ENCODE results near the gene HDGFL2.

HDGFL2 gene

DNA sequence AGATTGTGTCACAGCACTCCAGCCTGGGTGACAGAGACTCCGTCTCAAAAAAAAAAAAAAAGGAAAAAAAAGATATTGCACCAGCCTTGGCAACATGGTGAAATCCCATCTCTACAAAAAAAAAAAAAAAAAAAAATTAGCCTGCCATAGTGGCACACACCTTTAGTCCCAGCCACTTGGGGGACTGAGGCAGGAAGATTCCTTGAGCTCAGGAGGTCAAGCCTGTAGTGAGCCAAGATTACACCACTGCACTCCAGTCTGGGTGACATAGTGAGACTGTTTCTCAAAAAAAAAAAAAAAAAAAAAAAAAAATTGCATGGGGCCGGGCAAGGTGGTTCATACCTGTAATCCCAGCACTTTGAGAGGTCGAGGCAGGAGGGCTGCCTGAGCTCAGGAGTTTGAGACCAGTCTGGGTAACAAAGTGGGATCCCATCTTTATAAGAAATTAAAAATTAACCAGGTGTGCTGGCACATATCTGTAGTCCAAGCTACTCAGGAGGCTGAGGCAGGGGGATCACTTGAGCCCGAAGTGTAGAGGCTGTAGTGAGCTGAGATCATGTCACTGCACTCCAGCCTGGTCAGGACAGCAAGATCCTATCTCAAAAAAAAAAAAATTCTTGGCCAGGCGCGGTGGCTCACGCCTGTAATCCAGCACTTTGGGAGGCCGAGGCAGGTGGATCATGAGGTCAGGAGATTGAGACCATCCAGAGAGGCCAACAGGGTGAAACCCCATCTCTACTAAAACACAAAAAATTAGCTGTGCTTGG is 7.1 kb upstream of the HDGFL2 start:
- no peak for DNase-seq (ENCODE audit: low read depth in 3 of 3)

DNA sequence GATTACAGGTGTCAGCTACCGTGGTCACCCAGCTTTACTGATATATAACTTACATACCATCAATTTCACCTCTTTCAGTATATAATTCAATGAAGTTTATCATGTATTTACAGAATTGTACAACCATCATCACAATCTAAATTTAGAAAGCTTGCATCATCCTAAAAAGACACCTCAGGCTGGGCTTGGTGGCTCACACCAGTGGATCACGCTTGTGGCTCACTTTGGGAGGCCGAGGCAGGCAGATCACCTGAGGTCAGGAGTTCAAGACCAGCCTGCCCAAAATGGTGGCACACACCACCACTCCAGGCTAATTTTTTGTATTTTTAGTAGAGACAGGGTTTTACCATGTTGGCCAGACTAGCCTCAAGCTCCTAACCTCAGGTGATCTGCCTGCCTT is 4.3 kb upstream of the HDGFL2 start:
- DNase-seq (ENCODE audit: low read depth in 3 of 3) = no peak

DNA sequence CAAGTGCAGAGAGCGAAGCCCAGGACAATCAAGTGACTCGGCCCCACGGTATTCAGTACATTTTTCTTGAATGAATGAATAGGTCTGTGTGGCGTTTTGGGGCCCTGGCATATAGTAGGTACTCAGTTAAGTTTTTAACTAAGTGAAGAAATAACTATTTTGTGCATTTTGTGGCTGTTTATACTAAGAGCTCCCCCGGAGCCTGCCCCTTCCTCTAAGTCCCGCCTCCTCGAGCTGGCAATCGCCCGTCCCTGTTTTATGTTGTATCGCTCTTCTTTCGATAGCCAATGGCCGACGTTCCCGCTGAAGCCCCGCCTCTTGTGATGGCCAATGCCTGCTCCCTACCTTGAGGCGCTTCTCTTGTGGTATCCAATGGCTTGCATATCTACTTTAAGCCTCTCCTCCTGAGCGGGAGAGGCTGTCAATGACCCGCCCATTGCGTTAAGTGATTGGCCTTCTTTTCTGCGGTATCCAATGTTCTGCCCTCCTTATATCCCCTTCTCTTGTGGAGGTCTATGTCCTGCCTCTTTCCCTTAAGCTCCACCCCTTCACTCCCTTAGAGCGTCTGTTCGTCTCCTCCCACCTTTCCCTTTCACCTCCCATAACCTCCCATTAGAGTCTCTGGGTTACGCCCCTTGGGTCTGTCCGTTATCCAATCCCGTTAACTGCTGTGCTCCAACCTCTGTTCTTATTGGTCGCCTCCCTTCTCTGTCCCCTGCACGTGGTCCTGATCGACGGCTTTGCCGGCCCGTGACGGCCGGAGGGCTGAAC is 509 bp upstream of the HDGFL2 start:
- DNase-seq (ENCODE audit: low read depth in 3 of 3) = peak; percentile 81 to 95 (median 94)

DNA sequence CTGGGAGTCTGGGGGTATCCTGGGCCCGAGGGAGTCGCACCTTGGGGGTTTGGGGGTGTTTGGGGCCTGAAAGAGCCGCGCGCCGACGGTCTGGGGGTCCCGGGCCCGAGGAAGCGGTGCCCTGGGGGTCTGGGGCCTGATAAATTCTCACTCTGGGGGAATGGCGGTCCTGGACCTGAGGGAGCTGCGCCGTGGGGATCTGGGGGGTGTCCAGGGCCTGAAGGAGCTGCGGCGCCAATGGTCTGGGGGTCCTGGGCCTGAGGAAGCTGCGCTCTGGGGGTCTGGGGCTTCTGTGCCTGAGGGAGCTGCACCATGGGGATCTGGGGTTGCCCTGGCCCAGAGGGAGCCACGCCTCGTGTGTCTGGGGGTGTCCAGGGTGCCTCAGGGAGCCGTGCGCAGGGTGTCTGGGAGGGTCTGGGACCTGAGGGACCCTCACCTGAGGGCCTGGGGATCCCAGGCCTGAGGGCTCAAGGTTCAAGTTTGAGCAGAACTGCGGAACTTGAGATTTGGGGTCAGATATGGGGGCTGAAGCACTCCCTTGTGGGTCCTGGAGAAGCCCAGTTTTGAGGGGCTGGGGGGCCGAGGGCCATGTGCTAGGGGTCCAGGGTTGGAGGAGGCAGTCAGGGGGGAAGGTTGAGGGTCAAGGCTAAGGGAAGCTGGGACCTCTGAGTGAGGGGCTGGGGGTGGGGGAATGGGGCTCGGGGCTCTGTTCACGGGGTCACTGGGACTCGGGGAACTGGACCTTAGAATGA is 1.1 kb downstream of the HDGFL2 start:
- no peak for DNase-seq (ENCODE audit: low read depth in 3 of 3)

DNA sequence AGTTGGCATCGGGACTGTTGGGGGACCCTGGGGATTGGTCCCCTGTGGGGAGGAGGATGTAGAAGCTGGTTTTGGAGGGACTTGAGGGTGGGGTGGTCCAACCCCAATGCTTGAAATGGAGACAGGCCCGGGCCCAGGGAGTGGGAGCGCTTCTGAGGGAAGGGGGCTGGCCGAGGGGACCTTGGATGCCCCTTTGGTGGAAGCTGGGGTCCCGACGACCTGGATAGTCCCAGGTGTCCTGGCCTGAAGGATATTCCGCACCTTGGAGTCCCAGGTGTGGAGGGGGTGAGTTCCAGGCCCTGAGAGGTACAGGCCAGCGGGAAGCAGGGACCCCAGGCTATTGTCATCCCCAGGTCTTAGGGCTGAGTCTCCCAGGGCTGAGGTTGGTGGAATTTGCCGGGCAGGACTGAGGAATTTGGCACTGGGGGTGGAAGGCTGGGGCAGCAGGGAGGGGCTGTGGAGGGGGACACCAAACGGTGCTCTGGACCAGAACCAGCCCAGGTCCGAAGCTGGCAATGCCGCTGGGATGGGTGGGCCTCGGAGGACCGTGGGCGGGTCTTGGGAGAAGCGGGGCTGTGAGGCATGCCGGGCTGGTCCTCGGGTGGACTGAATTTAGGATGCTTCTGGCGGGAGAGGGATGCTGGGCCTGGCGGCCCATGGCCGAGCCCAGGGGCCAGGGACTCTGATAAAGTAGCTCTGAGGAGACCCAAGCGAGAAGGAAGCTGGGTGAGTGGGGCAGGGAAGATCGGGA is 1.8 kb downstream of the HDGFL2 start:
- no peak for DNase-seq (ENCODE audit: low read depth in 3 of 3)

DNA sequence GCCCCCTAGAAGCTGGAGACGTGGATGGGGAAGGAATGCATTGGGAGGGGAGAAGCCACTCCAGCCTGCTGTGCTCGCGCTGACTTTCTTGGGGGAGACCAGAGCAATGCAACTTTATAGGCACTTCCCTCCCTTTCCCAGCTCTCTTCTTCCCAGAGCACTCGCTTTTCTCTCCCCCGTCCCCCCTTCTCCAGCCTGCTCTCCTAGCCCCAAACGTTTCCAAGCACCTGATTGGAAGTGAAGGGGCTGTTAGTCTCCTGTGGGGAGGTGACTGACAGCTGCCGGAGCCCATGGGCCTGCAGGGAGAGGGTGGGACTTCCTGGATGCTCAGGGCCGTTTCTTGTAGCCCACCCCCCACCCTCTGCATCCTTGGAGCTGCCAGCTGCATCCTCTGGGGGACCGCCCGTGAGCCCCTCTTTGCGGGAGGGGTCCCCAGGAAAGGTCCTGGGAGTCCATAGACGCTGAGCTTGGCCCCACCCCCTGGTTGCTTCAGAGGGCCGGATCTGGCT is 2.5 kb downstream of the HDGFL2 start:
- no peak for DNase-seq (ENCODE audit: low read depth in 3 of 3)

DNA sequence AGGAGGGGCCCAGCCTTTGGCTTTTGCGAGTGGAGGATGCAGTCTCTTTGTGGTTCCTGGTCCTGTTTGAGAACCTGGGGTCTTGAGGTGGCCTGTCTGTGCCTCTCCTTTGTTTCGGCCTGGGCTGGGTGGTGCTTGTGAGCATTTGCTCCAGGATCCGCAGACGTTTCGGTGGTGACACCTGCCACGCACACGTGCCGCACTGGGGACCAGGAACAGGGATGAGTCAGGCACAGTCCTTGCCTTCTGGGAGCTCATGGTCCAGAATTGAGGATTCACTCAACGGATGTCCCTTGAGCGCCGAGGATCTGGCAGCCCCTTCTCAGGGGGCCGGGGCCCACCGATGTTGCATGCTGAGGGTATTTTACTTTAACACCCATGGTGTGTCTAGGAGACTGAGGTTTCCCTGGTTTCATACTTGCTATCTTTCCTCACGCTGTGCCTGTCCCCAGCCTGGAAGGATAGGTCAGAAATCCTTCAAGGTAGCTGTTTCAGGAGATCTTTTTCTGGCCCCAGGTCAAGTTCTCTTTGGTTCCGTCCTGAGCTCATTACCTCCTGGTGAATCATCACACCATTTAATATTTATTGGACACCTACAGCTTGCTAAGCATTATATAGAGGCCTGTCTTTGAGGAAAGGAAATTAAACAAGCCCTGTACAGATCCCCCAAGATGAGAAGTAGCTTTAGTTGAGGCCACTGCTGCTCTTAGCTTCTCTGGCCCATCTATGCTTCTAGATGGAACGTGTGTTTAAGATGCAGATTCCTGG is 5.1 kb downstream of the HDGFL2 start:
- DNase-seq (ENCODE audit: low read depth in 3 of 3) = no peak

DNA sequence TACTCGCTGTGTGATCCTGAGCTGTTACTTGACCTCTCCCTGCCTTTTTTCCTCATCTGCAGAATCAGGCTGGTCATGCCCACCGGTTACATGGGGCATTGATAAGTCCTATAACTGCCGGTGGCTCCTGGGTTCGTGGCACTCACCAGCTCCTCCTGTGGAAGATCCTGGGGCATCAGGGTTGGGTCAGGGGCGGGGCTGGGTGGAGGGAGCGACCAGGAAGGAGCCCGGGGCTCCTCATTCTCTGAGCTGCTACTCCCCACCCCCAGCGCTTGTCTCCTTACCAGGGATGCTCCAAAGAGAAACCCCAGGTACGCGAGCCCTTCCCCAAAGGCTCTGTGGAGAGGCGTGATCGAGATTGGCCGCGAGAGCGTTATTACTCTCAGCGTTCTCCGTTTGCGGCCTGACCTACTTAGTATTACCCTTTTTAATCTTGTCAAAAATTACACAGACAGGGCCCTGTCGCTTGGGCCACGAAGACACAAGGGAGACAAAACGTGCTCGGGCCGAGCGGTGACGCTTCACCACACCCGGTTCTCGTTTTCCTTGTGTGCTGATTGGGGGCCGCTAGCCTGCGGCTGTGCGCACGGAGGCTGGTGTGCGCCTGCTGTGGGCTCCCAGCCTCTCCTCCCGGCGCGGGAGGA is 10.7 kb downstream of the HDGFL2 start:
- no peak for DNase-seq (ENCODE audit: low read depth in 3 of 3)

DNA sequence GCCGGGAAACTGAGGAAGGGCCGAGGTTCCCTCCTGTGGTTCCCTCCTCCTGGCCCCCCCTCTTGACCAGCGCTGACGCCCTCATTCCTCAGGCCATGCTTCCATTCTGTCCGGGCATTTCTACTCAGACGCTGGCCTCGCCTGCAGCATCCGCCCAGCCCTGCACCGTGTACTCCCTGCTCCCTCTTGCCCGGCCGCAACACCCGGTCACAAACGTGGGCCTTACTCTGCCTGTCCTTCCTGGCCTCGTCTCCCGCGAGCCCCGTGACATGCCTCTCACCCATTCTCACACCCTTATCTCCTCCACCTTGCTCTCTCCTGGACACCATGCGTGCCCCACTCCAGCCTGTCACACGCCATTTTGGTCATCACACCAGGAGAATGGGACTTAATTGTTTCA is 11.3 kb downstream of the HDGFL2 start:
- no peak for DNase-seq (ENCODE audit: low read depth in 3 of 3)

DNA sequence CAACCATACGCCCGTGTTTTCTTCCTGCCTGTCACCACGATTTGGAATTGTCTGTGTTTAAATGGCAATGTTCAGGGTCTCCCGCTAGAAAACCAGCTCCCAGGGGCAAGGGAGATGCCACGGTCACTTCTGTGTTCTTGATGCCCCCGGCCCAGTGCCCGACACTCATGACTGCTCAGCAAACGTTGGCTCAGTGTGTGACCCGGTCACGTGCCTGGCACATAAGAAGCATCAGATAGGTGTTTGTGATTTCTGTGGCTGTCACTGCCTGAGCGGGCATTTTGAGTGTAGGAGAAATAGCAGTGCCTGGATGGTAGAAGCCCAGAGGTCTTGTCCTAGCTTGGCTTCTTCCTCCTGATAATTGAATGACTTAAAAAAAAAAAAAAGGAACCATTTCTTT is 15.5 kb downstream of the HDGFL2 start:
- DNase-seq (ENCODE audit: low read depth in 3 of 3) = no peak

DNA sequence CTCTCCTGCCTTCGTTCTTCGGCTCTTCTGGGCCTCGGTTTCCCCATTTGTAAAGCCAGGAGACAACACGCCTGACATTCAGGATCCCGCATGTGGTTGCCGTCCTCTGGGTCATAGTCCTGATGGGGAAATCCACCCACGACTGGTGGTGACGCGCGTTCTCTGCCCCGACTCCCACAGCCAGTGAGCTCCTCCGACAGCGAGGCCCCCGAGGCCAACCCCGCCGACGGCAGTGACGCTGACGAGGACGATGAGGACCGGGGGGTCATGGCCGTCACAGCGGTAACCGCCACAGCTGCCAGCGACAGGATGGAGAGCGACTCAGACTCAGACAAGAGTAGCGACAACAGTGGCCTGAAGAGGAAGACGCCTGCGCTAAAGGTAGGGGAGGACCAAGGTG is 16.4 kb downstream of the HDGFL2 start:
- no peak for DNase-seq (ENCODE audit: low read depth in 3 of 3)

DNA sequence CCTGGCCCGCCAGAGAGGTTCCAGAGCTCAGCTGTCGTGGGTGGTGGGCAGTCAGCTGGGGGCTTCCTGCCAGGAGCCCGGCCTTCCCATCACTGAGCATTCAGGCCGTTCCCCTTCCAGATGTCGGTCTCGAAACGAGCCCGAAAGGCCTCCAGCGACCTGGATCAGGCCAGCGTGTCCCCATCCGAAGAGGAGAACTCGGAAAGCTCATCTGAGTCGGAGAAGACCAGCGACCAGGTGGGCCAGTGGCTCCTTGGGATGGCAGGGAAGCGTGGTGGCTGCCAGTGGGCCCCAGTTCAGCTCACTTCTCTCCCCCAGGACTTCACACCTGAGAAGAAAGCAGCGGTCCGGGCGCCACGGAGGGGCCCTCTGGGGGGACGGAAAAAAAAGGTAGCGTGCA is 19.3 kb downstream of the HDGFL2 start:
- DNase-seq (ENCODE audit: low read depth in 3 of 3) = no peak

DNA sequence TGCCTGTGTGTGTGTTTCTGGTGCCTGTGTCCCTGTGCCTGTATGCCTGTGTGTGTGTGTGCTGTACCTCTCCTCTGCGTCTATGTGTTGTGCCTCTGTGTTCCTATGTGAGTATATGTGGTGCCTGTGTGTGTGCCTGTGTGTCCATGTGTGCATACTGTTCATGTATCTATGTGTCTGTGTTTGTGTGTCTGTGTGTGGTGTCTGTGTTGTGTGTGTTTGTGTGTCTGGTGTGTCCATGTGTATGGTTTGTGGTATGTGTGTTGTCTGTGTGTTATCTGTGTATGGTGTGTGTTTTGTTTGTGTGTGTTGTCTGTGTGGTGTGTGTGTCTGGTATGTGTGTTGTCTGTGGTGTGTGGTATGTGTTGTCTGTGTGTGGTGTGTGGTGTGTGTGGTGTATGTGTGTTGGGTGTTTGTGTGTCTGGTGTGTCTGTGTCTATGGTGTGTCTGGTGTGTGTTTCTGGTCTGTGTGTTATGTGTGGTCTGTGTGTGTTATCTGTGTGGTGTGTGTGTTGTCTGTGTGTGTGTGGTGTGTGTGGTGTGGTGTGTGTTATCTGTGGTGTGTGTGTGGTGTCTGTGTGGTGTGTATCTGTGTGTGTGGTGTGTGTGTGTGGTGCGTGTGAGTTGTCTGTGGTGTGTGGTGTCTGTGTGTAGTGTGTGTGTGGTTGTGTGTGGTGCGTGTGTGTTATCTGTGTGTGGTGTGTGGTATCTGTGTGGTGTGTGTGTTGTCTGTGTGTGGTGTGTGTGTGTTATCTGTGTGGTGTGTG is 20.4 kb downstream of the HDGFL2 start:
- no peak for DNase-seq (ENCODE audit: low read depth in 3 of 3)

DNA sequence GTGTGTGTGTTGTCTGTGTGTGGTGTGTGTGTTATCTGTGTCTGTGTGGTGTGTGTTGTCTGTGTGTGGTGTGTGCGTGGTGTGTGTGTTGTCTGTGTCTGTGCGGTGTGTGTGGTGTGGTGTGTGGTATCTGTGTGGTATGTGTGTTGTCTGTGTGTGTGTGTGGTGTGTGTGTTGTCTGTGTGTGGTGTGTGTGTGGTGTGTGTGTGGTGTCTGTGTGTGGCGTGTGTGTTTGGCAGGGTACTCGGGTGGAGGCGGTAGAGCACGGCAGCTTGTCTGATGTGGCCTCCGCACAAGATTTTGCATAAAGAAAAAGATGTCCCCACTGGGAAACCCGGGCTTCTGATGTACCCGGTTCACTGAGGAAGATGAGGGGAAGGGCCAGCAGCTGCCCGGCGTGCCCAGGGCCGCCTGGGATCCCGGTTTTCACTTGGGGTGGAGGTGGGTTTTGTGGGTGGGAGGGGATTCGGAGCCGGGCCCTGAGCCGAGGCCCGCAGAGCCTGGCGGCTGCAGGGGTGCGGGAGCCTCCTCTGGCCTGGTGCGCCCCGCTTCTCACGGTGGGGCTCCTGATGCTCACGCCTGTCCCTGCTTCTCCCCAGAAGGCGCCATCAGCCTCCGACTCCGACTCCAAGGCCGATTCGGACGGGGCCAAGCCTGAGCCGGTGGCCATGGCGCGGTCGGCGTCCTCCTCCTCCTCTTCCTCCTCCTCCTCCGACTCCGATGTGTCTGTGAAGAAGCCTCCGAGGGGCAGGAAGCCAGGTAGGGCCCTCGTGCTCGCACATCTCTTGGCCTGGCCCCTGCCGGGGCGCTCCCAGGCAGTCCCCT is 21.2 kb downstream of the HDGFL2 start:
- DNase-seq (ENCODE audit: low read depth in 3 of 3) = no peak

DNA sequence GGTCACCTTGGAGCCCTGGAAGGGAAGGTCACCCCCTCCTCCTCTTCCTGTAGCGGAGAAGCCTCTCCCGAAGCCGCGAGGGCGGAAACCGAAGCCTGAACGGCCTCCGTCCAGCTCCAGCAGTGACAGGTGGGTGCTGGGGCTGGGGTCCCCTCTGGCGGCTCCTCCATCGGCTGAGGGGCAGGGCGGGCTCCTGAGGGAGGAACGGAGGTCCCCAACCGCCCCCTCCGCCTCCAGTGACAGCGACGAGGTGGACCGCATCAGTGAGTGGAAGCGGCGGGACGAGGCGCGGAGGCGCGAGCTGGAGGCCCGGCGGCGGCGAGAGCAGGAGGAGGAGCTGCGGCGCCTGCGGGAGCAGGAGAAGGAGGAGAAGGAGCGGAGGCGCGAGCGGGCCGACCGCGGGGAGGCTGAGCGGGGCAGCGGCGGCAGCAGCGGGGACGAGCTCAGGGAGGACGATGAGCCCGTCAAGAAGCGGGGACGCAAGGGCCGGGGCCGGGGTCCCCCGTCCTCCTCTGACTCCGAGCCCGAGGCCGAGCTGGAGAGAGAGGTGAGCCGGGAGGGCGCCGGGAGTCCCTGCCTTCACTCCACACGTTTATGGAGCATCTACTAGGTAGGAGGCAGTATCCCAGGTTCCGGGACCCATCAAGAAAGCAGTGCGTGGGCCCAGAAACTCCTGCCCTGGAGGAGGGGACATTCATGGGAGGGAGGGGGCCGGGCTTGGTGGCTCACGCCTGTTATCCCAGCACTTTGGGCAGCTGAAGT is 22.0 kb downstream of the HDGFL2 start:
- DNase-seq (ENCODE audit: low read depth in 3 of 3) = no peak

DNA sequence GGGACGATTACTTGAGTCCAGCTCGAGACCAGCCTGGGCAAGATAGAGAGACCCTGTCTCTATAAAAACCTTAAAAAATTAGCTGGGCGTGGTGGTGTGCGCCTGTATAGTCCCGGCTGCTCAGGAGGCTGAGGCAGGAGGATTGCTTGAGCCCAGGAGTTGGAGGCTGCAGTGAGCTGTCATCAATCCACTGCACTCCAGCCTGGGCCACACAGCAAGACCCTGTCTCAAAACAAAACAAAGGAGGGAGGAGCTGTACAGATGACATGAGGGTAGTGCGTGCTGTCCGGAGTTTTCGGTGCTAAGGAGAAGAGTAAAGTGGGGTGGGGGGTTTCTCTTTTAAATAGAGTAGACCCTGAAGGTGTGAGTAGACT is 22.6 kb downstream of the HDGFL2 start:
- no peak for DNase-seq (ENCODE audit: low read depth in 3 of 3)

DNA sequence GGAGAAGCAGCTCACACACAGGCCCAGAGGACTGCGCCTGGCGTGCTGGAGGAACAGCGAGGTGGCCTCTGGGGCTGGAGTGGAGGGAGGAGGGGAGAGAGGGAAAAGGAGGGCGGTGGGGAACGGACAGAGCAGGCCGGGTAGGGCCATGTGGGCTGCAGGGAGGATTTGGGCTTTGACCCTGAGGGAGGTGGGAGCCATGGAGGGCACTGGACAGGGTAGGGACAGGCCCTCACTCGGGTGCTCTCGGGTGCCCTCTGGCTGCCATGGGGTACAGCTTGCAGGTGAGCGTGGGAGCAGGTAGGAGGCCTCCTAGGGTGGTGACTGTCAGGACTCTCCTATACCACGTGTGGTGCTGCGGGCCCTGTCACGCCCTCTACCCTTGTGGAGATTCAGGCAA is 23.4 kb downstream of the HDGFL2 start:
- no peak for DNase-seq (ENCODE audit: low read depth in 3 of 3)

DNA sequence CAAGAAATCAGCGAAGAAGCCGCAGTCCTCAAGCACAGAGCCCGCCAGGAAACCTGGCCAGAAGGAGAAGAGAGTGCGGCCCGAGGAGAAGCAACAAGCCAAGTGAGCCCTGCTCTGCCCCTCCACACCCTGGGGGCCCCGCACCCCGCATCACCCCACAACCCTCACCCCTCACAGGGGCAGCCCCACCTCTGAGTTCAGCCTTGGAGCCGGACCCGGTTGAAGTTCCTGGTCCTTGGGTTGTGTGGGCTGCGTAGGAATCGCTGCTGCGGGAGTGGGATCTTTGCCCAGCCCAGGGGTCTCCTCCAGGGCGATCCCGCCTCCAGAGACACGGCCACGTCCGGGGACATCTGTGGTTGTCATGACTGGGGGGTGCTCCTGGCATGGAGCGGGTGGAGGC is 24.2 kb downstream of the HDGFL2 start:
- DNase-seq (ENCODE audit: low read depth in 3 of 3) = no peak
